HG03097 (cell line): ENCODE results near the gene RAB3GAP2.
"Not testable (repeated sequence)": the region's sequence is repeated elsewhere in the genome, so short reads cannot be mapped to it uniquely, and the experiment has no call there.

Experiments
- ATAC-seq: cut with Tn5 transposase; IDR thresholded peaks from one replicate; pipeline ENCODE4 v1.9.1; 2021; ENCODE audit not compliant: unreplicated experiment, low FRiP score

RAB3GAP2 gene

DNA sequence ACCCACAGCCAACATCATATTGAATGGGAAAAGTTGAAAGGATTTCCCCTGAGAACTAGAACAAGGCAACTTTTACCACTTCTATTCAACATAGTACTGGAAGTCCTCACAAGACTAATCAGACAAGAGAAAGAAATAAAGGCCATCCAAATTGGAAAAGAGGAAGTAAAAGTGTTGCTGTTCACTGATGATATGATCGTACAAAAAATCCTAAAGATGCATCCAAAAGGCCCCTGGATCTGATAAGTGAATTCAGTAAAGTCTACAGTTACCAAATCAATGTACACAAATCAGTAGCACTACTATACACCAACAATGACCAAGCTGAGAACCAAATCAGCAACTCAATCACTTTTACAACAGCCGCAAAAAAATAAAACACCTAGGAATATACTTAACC, 28.3 kb downstream of the RAB3GAP2 start:
- ATAC-seq = no peak

DNA sequence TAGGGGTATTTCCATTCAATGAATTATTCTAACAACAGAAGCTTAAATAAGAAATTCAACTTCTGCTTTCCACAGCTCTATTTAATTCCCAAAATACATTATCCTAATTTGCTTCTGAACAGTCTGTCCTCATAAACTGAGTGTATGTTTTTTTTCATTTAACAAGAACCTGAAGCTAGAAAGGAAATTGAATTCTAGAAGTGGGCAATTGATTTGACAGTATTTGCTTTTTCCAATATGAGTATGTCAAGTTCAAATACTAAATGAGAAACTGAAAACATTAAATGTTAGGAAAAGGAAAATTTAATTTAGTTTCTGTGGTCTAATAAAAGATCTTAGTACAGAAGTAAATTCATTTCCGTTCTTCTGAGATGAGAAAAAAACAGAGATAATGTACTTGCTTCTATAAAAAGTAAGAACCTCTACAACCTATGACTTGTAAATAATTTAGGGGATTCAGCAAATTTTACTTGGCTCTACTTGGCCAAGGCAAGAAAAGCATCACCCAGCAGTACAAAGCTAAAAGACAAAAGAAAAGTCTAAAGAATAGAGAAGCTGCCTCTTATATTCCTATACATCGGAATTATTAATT, 31.1 kb downstream of the RAB3GAP2 start:
- ATAC-seq = no peak

GRCh38 chr1:220239966-220240365, 32.3 kb downstream of the RAB3GAP2 start:
- no peak for ATAC-seq

GRCh38 chr1:220239213-220239612, 33.0 kb downstream of the RAB3GAP2 start:
- ATAC-seq = no peak

- ATAC-seq = not testable (repeated sequence)
These were observed 36.0 kb downstream of the RAB3GAP2 start for GRCh38 chr1:220236278-220236677.

DNA sequence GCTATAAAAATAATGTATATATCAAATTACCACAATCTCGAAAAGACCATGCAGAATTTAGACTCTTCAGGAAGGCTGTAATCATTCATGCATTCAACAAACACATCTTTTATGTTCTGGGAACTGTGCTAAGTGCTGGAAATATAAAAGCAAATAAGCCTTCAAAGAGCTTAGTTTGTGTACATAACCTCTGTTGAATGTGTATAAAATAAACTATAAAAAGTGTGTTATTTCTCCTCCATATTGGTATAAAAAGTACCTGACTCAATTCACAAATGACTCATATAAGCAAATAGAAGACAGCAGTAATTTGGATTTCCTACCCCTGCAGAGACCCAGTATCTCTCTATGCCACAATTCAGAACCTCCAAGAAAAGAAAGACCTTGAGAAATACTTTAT, 36.8 kb downstream of the RAB3GAP2 start:
- ATAC-seq = no peak

DNA sequence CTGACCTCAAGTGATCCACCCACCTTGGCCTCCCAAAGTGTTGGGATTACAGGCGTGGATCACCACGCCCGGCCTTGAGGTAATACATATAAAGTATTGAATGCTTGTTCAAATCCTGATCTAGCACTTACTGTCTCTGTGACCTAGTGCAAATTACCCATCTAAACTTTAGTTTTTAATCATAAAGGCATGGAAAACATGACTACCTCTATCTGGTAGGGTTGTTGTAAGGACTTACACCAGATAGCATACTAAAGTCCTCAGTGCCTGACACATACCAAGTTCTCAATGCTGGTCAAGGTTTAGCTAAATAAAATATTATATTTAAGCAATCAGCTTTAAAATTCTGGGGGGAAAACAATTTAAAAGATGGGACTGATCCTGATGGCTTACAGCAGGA, 38.3 kb downstream of the RAB3GAP2 start:
- no peak for ATAC-seq

GRCh38 chr1:220229771-220230170, 42.5 kb downstream of the RAB3GAP2 start:
- no peak for ATAC-seq

GRCh38 chr1:220227393-220227792, 44.9 kb downstream of the RAB3GAP2 start:
- no peak for ATAC-seq

DNA sequence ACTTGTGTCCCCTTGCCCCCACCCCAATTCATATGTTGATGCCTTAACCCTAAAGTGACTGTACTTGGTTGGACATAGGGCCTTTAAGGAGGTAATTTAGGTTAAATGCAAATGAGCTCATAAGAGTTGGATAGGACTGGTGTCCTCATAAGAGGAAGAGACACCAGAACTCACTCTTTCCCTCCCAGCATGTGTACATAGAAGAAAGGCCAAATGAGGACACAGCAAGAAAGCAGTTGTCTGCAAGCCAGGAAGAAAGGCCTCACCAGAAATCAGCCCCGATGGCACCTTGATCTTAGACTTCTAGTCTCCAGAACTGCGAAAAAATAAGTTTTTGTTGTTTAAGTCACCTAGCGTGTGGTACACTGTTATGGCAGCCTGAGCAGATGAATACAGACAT, 45.5 kb downstream of the RAB3GAP2 start:
- no peak for ATAC-seq

DNA sequence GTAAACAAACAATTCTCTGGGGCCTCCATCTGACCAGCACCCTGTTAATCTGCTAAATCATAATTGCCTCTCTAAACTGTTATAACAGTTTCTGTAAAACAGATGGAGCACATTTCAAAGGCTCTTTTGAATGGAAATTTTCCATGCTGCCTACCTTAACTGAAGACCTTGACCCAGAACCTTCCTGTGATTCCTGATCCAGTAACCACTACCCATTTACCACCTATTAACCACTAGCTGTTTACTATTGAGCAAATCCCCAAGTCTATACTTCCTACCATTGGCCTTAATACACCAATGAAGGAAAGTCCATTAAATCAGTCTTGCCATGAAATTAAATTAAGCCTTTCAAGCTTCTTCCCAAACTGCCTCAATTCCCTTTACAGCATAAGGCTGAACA, 46.3 kb downstream of the RAB3GAP2 start:
- no peak for ATAC-seq

DNA sequence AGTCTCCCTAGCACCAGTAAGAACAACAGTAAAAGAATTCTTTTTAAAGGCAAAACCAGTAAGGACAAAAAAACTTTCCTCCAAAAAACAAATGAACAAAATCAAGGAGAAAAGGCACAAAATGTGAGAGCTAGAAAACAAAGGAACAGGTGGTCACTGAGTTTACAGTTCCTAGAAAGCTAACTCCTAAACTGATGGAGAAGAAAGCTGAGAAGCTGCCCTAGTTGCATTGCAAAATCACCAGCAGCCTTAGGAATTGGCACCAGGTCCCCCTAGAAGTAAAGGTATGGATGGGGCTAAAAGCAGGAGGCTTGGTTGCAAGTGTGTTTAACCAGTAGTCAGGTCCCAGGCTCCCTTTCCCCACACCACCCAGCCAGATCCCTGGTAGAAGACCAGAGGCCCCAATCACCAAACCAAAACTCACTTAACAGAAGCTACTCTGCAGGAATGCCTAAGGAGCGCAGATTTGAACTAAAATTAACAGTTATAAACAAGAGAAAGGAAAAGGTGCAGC, 47.6 kb downstream of the RAB3GAP2 start:
- ATAC-seq = no peak

DNA sequence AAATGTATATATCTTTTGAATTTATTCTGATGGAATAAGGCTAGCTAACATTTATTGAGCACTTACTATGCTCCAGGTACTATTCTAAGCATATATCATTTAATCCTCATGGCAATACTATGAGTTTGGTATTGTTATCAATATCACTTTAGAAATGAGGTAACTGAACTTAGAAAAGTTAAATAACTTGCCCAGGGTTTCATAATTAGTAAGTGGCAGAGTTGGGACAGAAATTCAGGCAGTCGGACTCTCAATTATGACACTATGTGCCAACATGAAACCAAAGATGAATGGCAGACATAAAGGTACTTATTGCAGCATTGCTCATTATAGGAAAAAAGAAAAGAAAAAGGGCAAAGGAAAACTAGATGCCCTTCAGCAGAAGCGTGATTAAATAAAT, 48.2 kb downstream of the RAB3GAP2 start:
- ATAC-seq = no peak

GRCh38 chr1:220222939-220223338, 49.3 kb downstream of the RAB3GAP2 start:
- no peak for ATAC-seq

DNA sequence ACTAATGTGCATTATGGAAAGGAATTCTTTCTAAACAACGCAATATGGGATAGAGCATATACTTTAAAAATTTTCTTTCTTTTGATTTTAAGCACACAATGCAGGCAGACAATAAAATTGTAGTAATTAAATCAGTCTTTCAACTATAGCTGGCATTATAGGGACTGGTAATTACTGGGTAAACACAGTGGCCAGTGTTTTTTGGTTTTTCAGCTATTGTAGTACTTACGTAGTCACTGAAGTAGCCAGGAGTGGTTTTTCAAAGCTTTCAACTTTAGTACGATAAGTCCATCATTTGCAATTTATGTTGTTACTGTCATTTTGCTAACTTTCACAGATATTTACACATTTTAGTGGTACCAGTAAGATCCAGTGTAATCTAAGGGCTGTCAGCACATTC, 50.6 kb downstream of the RAB3GAP2 start:
- ATAC-seq = no peak

DNA sequence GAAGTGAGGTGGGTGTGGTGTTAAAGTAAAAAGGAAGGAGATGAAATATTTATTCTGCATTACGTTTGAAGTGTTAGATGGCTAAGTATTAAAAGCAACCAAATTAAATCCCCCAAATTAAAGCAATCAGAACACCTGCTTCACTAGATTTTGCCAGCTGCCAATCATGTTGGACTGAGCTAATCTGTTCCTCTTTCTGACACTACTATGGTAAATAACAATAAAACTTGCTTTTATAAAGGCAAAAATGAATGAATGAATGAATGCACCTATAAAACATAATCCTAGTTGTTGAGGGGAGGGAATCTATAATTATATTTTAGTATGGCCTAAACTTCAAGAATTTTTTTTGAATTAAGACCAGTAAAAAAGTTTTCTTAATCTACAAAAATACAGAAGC, 51.0 kb downstream of the RAB3GAP2 start:
- no peak for ATAC-seq

DNA sequence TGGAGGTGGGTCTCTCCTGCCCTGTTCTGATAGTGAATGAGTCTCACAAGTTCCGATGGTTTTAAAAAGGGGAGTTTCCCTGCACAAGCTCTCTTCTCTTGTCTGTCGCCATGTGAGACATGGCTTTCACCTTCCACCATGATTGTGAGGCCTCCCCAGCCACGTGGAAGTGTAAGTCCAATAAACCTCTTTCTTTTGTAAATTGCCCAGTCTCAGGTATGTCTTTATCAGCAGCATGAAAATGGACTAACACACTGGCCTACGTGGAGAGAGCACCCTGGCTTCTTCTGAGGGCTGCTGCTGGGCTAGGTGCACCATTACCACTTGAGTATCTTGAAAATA, 51.6 kb downstream of the RAB3GAP2 start:
- not testable (repeated sequence) for ATAC-seq

DNA sequence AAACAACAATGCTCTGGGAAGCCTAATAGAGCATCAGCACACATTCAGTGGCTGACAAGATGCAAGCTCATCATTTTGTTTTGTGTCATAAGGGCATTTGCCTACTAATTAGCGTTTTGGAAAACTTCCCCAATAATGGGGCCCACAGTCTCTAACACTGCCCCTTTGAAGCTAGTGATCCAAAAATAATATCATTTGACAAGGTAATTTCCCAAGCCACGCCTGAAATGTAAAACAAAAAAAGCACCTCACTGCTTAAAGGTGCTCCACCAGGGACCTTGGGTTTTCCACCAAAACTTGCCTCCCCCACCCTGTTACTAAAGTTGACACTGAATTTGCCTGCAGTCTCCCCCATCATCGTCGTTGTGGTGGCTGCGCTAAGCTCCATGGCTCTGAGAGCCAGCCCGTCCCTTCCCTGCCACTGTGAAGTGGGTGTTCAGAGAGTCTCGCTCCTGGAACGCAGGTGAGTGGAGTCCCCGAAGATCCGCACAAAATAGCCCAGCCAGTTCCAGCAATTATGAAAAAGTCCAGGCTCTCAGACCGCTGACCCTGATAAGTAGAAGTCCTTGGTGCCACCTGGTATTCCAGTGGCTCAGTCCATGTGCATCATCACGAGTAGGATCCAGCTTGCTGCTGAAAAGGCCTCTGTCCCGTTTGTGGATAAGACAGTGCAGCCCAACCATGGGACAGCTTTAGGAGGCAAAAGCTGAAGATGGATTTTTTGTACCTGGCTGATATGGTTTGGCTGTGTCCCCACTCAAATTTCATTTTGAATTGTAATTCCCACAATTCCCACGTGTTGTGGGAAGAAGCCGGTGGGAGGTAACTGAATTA, 52.2 kb downstream of the RAB3GAP2 start:
- peak; percentile 54 for ATAC-seq

GRCh38 chr1:220219136-220219442, 53.2 kb downstream of the RAB3GAP2 start:
- ATAC-seq = no peak

DNA sequence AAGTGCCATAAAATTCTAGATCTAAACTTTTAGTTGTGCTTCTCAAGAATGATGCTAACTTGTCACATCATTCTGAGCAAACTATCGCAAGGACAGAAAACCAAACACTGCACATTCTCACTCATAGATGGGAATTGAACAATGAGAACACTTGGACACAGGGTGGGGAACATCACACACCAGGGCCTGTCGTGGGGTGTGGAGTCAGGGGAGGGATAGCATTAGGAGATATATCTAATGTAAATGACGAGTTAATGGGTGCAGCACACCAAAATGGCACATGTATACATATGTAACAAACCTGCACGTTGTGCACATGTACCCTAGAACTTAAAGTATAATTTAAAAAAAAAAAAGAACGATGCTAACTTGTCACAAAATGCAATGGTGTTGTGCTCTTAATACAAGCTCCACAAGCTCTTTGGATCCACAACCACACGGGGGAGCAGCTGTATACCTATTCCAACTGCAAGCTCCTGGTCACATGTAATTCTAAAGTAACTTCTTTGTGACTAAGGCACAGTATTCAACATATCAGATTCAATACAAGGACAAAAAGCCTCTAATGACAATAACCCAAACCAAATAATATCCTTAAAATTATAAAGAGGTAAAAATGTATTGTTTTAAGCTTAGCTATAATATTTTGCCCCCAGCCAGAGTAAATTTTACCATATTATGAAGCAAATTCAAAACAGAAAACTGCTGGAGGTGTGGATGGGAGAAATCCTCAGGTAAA, 53.7 kb downstream of the RAB3GAP2 start:
- ATAC-seq = not testable (repeated sequence)

GRCh38 chr1:220217383-220217988, 54.8 kb downstream of the RAB3GAP2 start:
- no peak for ATAC-seq
